Testis (tissue), 2 donors: ENCODE measurements around the gene POC5.

Experiments
- CTCF ChIP-seq, 3 experiments: fragments of 450-650 bp in 2 of 3; fragments of 200-600 bp in 1 of 3; sonication (generic) in 1 of 3; IDR thresholded peaks; one replicate each; pipeline ENCODE4 v1.5.1; 2016 to 2019; ENCODE audit warnings: antibody characterized with exemption in 3 of 3, mild to moderate bottlenecking in 2 of 3, moderate library complexity in 1 of 3
- POLR2A ChIP-seq: fragments of 450-650 bp; IDR thresholded peaks from one replicate; pipeline ENCODE4 v1.6.1; 2017; ENCODE audit warnings: antibody characterized with exemption, mild to moderate bottlenecking, moderate library complexity

DNA sequence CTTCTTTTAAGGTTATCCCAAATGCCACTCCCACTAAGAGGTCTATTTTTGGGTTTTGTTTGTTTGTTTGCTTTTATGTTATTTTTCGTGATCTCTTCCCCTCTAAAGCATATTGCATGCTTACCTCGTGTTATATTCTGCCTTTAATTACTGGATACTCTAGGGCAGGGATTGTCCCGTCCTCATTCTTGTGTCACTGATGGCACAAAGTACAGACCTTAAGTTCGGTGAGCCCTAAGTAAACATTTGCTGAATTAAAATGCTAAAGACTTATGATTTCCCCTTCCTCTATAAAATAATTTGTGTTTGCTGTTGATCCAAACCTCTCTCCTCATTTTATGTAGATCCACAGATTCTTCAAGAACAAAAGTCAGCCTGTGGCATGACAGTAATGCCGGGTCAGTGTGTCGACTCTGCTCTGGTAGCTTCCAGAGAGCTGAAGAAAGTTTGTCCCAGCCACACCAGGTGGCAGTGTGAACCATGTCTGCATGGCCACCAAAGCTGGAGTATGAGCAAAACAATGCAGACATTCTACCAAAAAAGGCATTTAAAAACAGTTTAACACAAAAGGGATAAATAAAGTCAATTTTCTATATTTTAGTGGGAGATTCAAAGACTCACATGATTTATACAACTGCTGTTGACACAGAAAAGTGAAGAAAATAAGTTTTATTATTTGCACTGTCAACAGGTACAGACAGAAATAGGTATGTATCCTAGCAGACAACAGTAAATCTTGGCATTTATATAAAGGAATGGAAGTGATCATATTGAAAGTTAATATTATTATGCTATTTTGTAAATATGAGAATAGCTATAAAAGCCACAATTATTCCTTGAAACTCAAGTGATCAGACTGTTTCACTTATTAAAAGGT, 17.9 kb upstream of the POC5 start:
- TF ChIP-seq CTCF (IDR thresholded peaks at IDR 0.05) (peak in 2 of 3 experiments; percentile 28 to 45), POLR2A (no peak)
